GM12892 (cell line): ENCODE results near the gene CEP55.

Source experiments
- POLR2A ChIP-seq: IDR thresholded peaks from 2 replicates; pipeline ENCODE4 v1.6.1; 2011; ENCODE audit warnings: low read depth, low read length, control low read depth
- POLR2AphosphoS5 ChIP-seq: IDR thresholded peaks from 2 replicates; pipeline ENCODE4 v1.6.1; 2011; ENCODE audit warnings: low read depth, low read length, control low read depth
- TAF1 ChIP-seq: IDR thresholded peaks from 2 replicates; pipeline ENCODE4 v1.6.1; 2011; ENCODE audit warnings: low read depth, mild to moderate bottlenecking, control low read depth, low read length, borderline replicate concordance

- no peak for TF ChIP-seq POLR2A
- no peak for TF ChIP-seq POLR2AphosphoS5
- TF ChIP-seq TAF1 = no peak
Measured at GRCh38 chr10:93554760-93555432, 58.5 kb downstream of the CEP55 start.
